Stimulated activated CD4-positive, alpha-beta T cell treated with anti-CD3 and anti-CD28 coated beads, TNF-alpha, amount 100 ng/mL, for 4 hours (primary cell): ENCODE measurements around the gene TXN2.

Experiments used
- DNase-seq, 3 experiments: peaks; one replicate each; pipeline ENCODE4 v3.0.0-alpha.2; 2020; ENCODE audit warnings: low read depth in 3 of 3

Gene TXN2

GRCh38 chr22:36486619-36487384 lies 5.4 kb upstream of the TXN2 start:
- peak in 2 of 3 experiments; percentile 41 to 56 for DNase-seq

GRCh38 chr22:36480941-36481392 lies 473 bp downstream of the TXN2 start:
- DNase-seq = no peak

GRCh38 chr22:36478966-36479365 lies 2.5 kb downstream of the TXN2 start:
- DNase-seq = no peak

- no peak for DNase-seq
Observed at GRCh38 chr22:36475341-36475740, 6.1 kb downstream of the TXN2 start.

GRCh38 chr22:36472689-36473088 lies 8.8 kb downstream of the TXN2 start:
- no peak for DNase-seq

GRCh38 chr22:36471341-36471821 lies 10.1 kb downstream of the TXN2 start:
- no peak for DNase-seq

- no peak for DNase-seq
Observed at GRCh38 chr22:36470994-36471331, 10.5 kb downstream of the TXN2 start.

- DNase-seq = peak; percentile 43 to 73 (median 67)
Observed at GRCh38 chr22:36470162-36470993, 11.1 kb downstream of the TXN2 start.

GRCh38 chr22:36469094-36469710 lies 12.2 kb downstream of the TXN2 start:
- no peak for DNase-seq

GRCh38 chr22:36467946-36468345 lies 13.5 kb downstream of the TXN2 start:
- no peak for DNase-seq

- DNase-seq = no peak
Observed at GRCh38 chr22:36467042-36467810, 14.2 kb downstream of the TXN2 start.

- no peak for DNase-seq
Observed at GRCh38 chr22:36466258-36466657, 15.2 kb downstream of the TXN2 start.

- no peak for DNase-seq
Observed at GRCh38 chr22:36465232-36466021, 16.0 kb downstream of the TXN2 start.

GRCh38 chr22:36464715-36465231 lies 16.7 kb downstream of the TXN2 start:
- DNase-seq = no peak

- no peak for DNase-seq
Observed at GRCh38 chr22:36463783-36464184, 17.7 kb downstream of the TXN2 start.

GRCh38 chr22:36461665-36462649 lies 19.5 kb downstream of the TXN2 start:
- DNase-seq = no peak

- DNase-seq = no peak
Observed at GRCh38 chr22:36460202-36460601, 21.2 kb downstream of the TXN2 start.

GRCh38 chr22:36457688-36458450 lies 23.6 kb downstream of the TXN2 start:
- no peak for DNase-seq

GRCh38 chr22:36456464-36456845 lies 25.0 kb downstream of the TXN2 start:
- no peak for DNase-seq
